HT-29 (cell line): ENCODE measurements around the gene SMYD3. TPM values are rescaled to one million over a fixed set of nuclear protein-coding genes. Genes with fewer than 3 reads are reported as not detected.

Experiments used
- DNase-seq: peaks from one replicate; pipeline ENCODE4 v3.0.0-alpha.2; 2015; ENCODE audit warnings: low spot score
- total RNA-seq: library from RNA; depleted of rRNA; stranded (reverse); fragments of >200 nt; shearing (Covaris generic); gene quantifications from 2 replicates; pipeline ENCODE4 v1.2.3, GENCODE V29; 2014

SMYD3 gene
- total RNA-seq, 1 experiment from 2014 or later: 24.3 TPM

- DNase-seq: no peak
Observed at GRCh38 chr1:246308533-246309075, 198.5 kb downstream of the SMYD3 start.

- DNase-seq: peak; percentile 5
Observed at GRCh38 chr1:246306415-246307037, 200.6 kb downstream of the SMYD3 start.

GRCh38 chr1:246304484-246305259, 202.4 kb downstream of the SMYD3 start:
- DNase-seq: no peak

GRCh38 chr1:246302711-246303317, 204.3 kb downstream of the SMYD3 start:
- DNase-seq: no peak

- DNase-seq: no peak
Observed at GRCh38 chr1:246302251-246302625, 204.8 kb downstream of the SMYD3 start.

GRCh38 chr1:246301553-246302250, 205.4 kb downstream of the SMYD3 start:
- no peak for DNase-seq

GRCh38 chr1:246300626-246301549, 206.2 kb downstream of the SMYD3 start:
- no peak for DNase-seq

- no peak for DNase-seq
Observed at GRCh38 chr1:246297279-246298265, 209.5 kb downstream of the SMYD3 start.

- DNase-seq: no peak
Observed at GRCh38 chr1:246295968-246296367, 211.1 kb downstream of the SMYD3 start.

- DNase-seq: no peak
Observed at GRCh38 chr1:246295340-246295739, 211.7 kb downstream of the SMYD3 start.

- no peak for DNase-seq
Observed at GRCh38 chr1:246294263-246294662, 212.8 kb downstream of the SMYD3 start.

GRCh38 chr1:246293366-246294121, 213.5 kb downstream of the SMYD3 start:
- DNase-seq: no peak

GRCh38 chr1:246292571-246292970, 214.5 kb downstream of the SMYD3 start:
- DNase-seq: no peak

GRCh38 chr1:246291127-246291526, 216.0 kb downstream of the SMYD3 start:
- no peak for DNase-seq

- DNase-seq: no peak
Observed at GRCh38 chr1:246283771-246284410, 223.2 kb downstream of the SMYD3 start.

GRCh38 chr1:246281639-246282038, 225.4 kb downstream of the SMYD3 start:
- DNase-seq: no peak

- DNase-seq: no peak
Observed at GRCh38 chr1:246281195-246281594, 225.9 kb downstream of the SMYD3 start.

- DNase-seq: peak; percentile 27
Observed at GRCh38 chr1:246280551-246280950, 226.5 kb downstream of the SMYD3 start.
